ENCODE measurements around the gene CPLX4.

DNA sequence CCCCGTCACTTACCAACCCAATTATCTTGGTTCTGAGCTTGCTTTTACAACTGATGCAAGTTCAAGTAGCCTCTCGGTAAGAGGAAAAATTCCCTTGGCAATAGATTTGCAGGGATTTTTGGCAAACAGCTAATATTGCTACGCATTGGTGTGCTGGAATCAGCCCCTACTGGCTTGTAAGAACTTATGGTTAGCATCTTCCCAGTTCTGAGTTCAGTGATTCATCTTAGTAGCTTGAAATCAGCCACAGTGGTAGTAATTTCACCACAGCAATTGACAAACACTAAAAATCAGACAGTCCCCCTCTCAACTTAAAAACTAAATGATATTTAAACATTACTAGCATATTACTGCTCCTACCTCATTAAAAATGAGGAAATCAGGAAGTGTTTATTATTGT, 39.3 kb downstream of the CPLX4 start:
- TF ChIP-seq, protein P1, sequence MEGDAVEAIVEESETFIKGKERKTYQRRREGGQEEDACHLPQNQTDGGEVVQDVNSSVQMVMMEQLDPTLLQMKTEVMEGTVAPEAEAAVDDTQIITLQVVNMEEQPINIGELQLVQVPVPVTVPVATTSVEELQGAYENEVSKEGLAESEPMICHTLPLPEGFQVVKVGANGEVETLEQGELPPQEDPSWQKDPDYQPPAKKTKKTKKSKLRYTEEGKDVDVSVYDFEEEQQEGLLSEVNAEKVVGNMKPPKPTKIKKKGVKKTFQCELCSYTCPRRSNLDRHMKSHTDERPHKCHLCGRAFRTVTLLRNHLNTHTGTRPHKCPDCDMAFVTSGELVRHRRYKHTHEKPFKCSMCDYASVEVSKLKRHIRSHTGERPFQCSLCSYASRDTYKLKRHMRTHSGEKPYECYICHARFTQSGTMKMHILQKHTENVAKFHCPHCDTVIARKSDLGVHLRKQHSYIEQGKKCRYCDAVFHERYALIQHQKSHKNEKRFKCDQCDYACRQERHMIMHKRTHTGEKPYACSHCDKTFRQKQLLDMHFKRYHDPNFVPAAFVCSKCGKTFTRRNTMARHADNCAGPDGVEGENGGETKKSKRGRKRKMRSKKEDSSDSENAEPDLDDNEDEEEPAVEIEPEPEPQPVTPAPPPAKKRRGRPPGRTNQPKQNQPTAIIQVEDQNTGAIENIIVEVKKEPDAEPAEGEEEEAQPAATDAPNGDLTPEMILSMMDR (IDR thresholded peaks at IDR 0.05) = no peak
- TF ChIP-seq EP300 (IDR thresholded peaks at IDR 0.05) = no peak

Data from tibial nerve (tissue), 4 donors.